ENCODE results near the gene LIN7C.

Gene LIN7C

GRCh38 chr11:27444801-27445215 lies 61.8 kb downstream of the LIN7C start:
- H2AFZ ChIP-seq (ENCODE audit: low read length) = no peak overlapping the region
- H3K9me3 ChIP-seq (replicated peaks; ENCODE audit: insufficient read depth, low read length) = no peaks in the 10 kb centered on the region
- no peaks in the 10 kb centered on the region for H3K27me3 ChIP-seq (replicated peaks; ENCODE audit: insufficient read depth, low read length)
- H3K4me1 ChIP-seq (ENCODE audit: low read length) = no peaks in the 10 kb centered on the region
- no peaks in the 10 kb centered on the region for H3K79me2 ChIP-seq (ENCODE audit: low read length)
- H3K27ac ChIP-seq (ENCODE audit: low read length) = no peak overlapping the region
- DNase-seq = no peak
- no peak overlapping the region for H3K4me2 ChIP-seq (ENCODE audit: low read depth, low read length)
- no peak overlapping the region for H3K9ac ChIP-seq (ENCODE audit: low read length)
- H3K36me3 ChIP-seq (replicated peaks; ENCODE audit: insufficient read depth, low read length) = no peaks in the 10 kb centered on the region
- TF ChIP-seq, protein P1, sequence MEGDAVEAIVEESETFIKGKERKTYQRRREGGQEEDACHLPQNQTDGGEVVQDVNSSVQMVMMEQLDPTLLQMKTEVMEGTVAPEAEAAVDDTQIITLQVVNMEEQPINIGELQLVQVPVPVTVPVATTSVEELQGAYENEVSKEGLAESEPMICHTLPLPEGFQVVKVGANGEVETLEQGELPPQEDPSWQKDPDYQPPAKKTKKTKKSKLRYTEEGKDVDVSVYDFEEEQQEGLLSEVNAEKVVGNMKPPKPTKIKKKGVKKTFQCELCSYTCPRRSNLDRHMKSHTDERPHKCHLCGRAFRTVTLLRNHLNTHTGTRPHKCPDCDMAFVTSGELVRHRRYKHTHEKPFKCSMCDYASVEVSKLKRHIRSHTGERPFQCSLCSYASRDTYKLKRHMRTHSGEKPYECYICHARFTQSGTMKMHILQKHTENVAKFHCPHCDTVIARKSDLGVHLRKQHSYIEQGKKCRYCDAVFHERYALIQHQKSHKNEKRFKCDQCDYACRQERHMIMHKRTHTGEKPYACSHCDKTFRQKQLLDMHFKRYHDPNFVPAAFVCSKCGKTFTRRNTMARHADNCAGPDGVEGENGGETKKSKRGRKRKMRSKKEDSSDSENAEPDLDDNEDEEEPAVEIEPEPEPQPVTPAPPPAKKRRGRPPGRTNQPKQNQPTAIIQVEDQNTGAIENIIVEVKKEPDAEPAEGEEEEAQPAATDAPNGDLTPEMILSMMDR (IDR thresholded peaks at IDR 0.05; ENCODE audit: low read length) = no peak
- no peak for TF ChIP-seq EZH2 (optimal IDR thresholded peaks at IDR 0.05; ENCODE audit: low read depth, low read length)
- TF ChIP-seq EZH2phosphoT487 (IDR thresholded peaks at IDR 0.05; ENCODE audit: low read length) = no peak
- no peak overlapping the region for H3K4me3 ChIP-seq (ENCODE audit: low read length)
- no peaks in the 10 kb centered on the region for H4K20me1 ChIP-seq (ENCODE audit: insufficient read depth, low read length)
- H3F3A ChIP-seq (ENCODE audit: insufficient read depth, low read length) = no peaks in the 10 kb centered on the region
- no peaks in the 10 kb centered on the region for H3K9me2 ChIP-seq (replicated peaks; ENCODE audit: insufficient read depth, low read length)
